HEK293 (cell line): Measurements from ENCODE around the gene CASK.

Experiments used
- MEIS1 ChIP-seq: sonication (generic); formaldehyde crosslinking; IDR thresholded peaks from 2 replicates; pipeline ENCODE4 v1.8.1; 2022; ENCODE audit warnings: missing genetic modification reagents, mild to moderate bottlenecking, borderline replicate concordance
- PRDM10 ChIP-seq: fragments of 450-650 bp; formaldehyde crosslinking; IDR thresholded peaks from 2 replicates; pipeline ENCODE4 v1.5.1; 2016; ENCODE audit warnings: missing biosample characterization, missing genetic modification characterization
- SALL2 ChIP-seq: fragments of 450-650 bp; formaldehyde crosslinking; IDR thresholded peaks from 2 replicates; pipeline ENCODE4 v1.5.0; 2017; ENCODE audit warnings: missing biosample characterization, mild to moderate bottlenecking, missing genetic modification characterization, borderline replicate concordance
- SP7 ChIP-seq: fragments of 450-650 bp; formaldehyde crosslinking; IDR thresholded peaks from 2 replicates; pipeline ENCODE4 v1.5.1; 2016; ENCODE audit warnings: missing biosample characterization, missing genetic modification characterization
- WT1 ChIP-seq: fragments of 450-650 bp; formaldehyde crosslinking; IDR thresholded peaks from 2 replicates; pipeline ENCODE4 v1.5.1; 2016; ENCODE audit warnings: missing biosample characterization, missing genetic modification characterization
- ZBTB17 ChIP-seq: fragments of 450-650 bp; formaldehyde crosslinking; IDR thresholded peaks from 2 replicates; pipeline ENCODE4 v1.5.1; 2016; ENCODE audit warnings: missing biosample characterization, missing genetic modification characterization
- ZBTB20 ChIP-seq: fragments of 450-650 bp; formaldehyde crosslinking; IDR thresholded peaks from 2 replicates; pipeline ENCODE4 v1.5.1; 2016; ENCODE audit warnings: missing biosample characterization, missing genetic modification characterization
- ZBTB48 ChIP-seq: fragments of 450-650 bp; formaldehyde crosslinking; IDR thresholded peaks from 2 replicates; pipeline ENCODE4 v1.5.1; 2016; ENCODE audit warnings: missing biosample characterization, missing genetic modification characterization
- ZEB2 ChIP-seq: fragments of 450-650 bp; formaldehyde crosslinking; IDR thresholded peaks from 2 replicates; pipeline ENCODE4 v1.5.1; 2016; ENCODE audit warnings: missing biosample characterization, missing genetic modification characterization
- ZNF132 ChIP-seq: fragments of 450-650 bp; formaldehyde crosslinking; IDR thresholded peaks from 2 replicates; pipeline ENCODE4 v1.5.1; 2017; ENCODE audit warnings: missing biosample characterization, missing genetic modification characterization, borderline replicate concordance
- ZNF202 ChIP-seq: fragments of 450-650 bp; formaldehyde crosslinking; IDR thresholded peaks from 2 replicates; pipeline ENCODE4 v1.5.1; 2016; ENCODE audit warnings: missing biosample characterization, missing genetic modification characterization, borderline replicate concordance
- ZNF223 ChIP-seq: fragments of 450-650 bp; formaldehyde crosslinking; IDR thresholded peaks from 2 replicates; pipeline ENCODE4 v1.5.1; 2016; ENCODE audit warnings: missing biosample characterization, missing genetic modification characterization
- ZNF248 ChIP-seq: fragments of 450-650 bp; formaldehyde crosslinking; IDR thresholded peaks from 2 replicates; pipeline ENCODE4 v1.5.1; 2017; ENCODE audit warnings: missing biosample characterization, missing genetic modification characterization
- ZNF266 ChIP-seq: fragments of 450-650 bp; formaldehyde crosslinking; IDR thresholded peaks from 2 replicates; pipeline ENCODE4 v1.5.1; 2016; ENCODE audit warnings: missing biosample characterization, missing genetic modification characterization, low read depth
- ZNF311 ChIP-seq: fragments of 450-650 bp; formaldehyde crosslinking; IDR thresholded peaks from 2 replicates; pipeline ENCODE4 v1.5.1; 2017; ENCODE audit warnings: missing biosample characterization, missing genetic modification characterization, borderline replicate concordance
- ZNF335 ChIP-seq: fragments of 450-650 bp; formaldehyde crosslinking; conservative IDR thresholded peaks from 2 replicates; pipeline ENCODE4 v1.5.1; 2016; ENCODE audit warnings: missing biosample characterization, missing genetic modification characterization
- ZNF341 ChIP-seq: fragments of 450-650 bp; formaldehyde crosslinking; IDR thresholded peaks from 2 replicates; pipeline ENCODE4; 2016; ENCODE audit warnings: low read depth, missing biosample characterization, missing genetic modification characterization
- ZNF501 ChIP-seq: fragments of 450-650 bp; formaldehyde crosslinking; IDR thresholded peaks from 2 replicates; pipeline ENCODE4 v1.5.1; 2016; ENCODE audit warnings: missing biosample characterization, missing genetic modification characterization
- ZNF521 ChIP-seq: fragments of 450-650 bp; formaldehyde crosslinking; IDR thresholded peaks from 2 replicates; pipeline ENCODE4 v1.5.1; 2017; ENCODE audit warnings: missing biosample characterization, mild to moderate bottlenecking, missing genetic modification characterization
- ZNF571 ChIP-seq: fragments of 450-650 bp; formaldehyde crosslinking; IDR thresholded peaks from 2 replicates; pipeline ENCODE4 v1.5.0; 2017; ENCODE audit warnings: missing biosample characterization, missing genetic modification characterization
- ZNF585B ChIP-seq: fragments of 450-650 bp; formaldehyde crosslinking; IDR thresholded peaks from 2 replicates; pipeline ENCODE4 v1.5.1; 2016; ENCODE audit warnings: missing biosample characterization, missing genetic modification characterization
- ZNF623 ChIP-seq: fragments of 450-650 bp; formaldehyde crosslinking; IDR thresholded peaks from 2 replicates; pipeline ENCODE4 v1.5.1; 2016; ENCODE audit warnings: missing biosample characterization, missing genetic modification characterization
- ZNF654 ChIP-seq: fragments of 450-650 bp; formaldehyde crosslinking; IDR thresholded peaks from 2 replicates; pipeline ENCODE4 v1.5.1; 2016; ENCODE audit warnings: low read depth, missing biosample characterization, missing genetic modification characterization
- ZNF658 ChIP-seq: fragments of 450-650 bp; formaldehyde crosslinking; IDR thresholded peaks from 2 replicates; pipeline ENCODE4; 2016; ENCODE audit warnings: missing biosample characterization, missing genetic modification characterization
- ZNF660 ChIP-seq: fragments of 450-650 bp; IDR thresholded peaks from 2 replicates; pipeline ENCODE4 v1.5.1; 2018; ENCODE audit warnings: missing biosample characterization, mild to moderate bottlenecking, missing genetic modification characterization
- ZNF701 ChIP-seq: fragments of 450-650 bp; formaldehyde crosslinking; IDR thresholded peaks from 2 replicates; pipeline ENCODE4 v1.5.1; 2016; ENCODE audit warnings: missing biosample characterization, missing genetic modification characterization
- ZNF707 ChIP-seq: fragments of 450-650 bp; formaldehyde crosslinking; IDR thresholded peaks from 2 replicates; pipeline ENCODE4 v1.5.1; 2016; ENCODE audit warnings: missing biosample characterization, missing genetic modification characterization
- ZXDB ChIP-seq: fragments of 450-650 bp; formaldehyde crosslinking; IDR thresholded peaks from 2 replicates; pipeline ENCODE4 v1.5.1; 2016; ENCODE audit warnings: missing biosample characterization, missing genetic modification characterization
- TF ChIP-seq, protein P1 (sequence below): fragments of 450-650 bp; IDR thresholded peaks from 2 replicates; pipeline ENCODE4 v1.5.1; 2018; ENCODE audit warnings: missing biosample characterization, mild to moderate bottlenecking, missing genetic modification characterization
- TF ChIP-seq, protein P2 (sequence below): fragments of 450-650 bp; formaldehyde crosslinking; IDR thresholded peaks from 2 replicates; pipeline ENCODE4 v1.5.1; 2016; ENCODE audit warnings: missing biosample characterization, missing genetic modification characterization
- TF ChIP-seq, protein P3 (sequence below): fragments of 450-650 bp; formaldehyde crosslinking; IDR thresholded peaks from 2 replicates; pipeline ENCODE4 v1.5.1; 2016; ENCODE audit warnings: missing biosample characterization, missing genetic modification characterization
- TF ChIP-seq, protein P4 (sequence below): fragments of 450-650 bp; formaldehyde crosslinking; optimal IDR thresholded peaks from 2 replicates; pipeline ENCODE3; 2016; ENCODE audit warnings: missing biosample characterization, mild to moderate bottlenecking, missing genetic modification characterization

Gene CASK

GRCh38 chrX:41922431-41923151 is 763 bp downstream of the CASK start (continued):
- TF ChIP-seq, protein P1, sequence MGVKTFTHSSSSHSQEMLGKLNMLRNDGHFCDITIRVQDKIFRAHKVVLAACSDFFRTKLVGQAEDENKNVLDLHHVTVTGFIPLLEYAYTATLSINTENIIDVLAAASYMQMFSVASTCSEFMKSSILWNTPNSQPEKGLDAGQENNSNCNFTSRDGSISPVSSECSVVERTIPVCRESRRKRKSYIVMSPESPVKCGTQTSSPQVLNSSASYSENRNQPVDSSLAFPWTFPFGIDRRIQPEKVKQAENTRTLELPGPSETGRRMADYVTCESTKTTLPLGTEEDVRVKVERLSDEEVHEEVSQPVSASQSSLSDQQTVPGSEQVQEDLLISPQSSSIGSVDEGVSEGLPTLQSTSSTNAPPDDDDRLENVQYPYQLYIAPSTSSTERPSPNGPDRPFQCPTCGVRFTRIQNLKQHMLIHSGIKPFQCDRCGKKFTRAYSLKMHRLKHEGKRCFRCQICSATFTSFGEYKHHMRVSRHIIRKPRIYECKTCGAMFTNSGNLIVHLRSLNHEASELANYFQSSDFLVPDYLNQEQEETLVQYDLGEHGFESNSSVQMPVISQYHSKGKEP (tag by site-specific recombination) = no peak
- no peak for TF ChIP-seq ZNF585B
- TF ChIP-seq ZNF202 = no peak
- no peak for TF ChIP-seq ZNF341
- no peak for TF ChIP-seq ZNF707 (tag by site-specific recombination)
- no peak for TF ChIP-seq ZNF701 (tag by site-specific recombination)
- no peak for TF ChIP-seq WT1 (tag by site-specific recombination)
- TF ChIP-seq, protein P2, sequence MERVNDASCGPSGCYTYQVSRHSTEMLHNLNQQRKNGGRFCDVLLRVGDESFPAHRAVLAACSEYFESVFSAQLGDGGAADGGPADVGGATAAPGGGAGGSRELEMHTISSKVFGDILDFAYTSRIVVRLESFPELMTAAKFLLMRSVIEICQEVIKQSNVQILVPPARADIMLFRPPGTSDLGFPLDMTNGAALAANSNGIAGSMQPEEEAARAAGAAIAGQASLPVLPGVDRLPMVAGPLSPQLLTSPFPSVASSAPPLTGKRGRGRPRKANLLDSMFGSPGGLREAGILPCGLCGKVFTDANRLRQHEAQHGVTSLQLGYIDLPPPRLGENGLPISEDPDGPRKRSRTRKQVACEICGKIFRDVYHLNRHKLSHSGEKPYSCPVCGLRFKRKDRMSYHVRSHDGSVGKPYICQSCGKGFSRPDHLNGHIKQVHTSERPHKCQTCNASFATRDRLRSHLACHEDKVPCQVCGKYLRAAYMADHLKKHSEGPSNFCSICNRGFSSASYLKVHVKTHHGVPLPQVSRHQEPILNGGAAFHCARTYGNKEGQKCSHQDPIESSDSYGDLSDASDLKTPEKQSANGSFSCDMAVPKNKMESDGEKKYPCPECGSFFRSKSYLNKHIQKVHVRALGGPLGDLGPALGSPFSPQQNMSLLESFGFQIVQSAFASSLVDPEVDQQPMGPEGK (tag by site-specific recombination) = peak; percentile 53
- TF ChIP-seq, protein P3, sequence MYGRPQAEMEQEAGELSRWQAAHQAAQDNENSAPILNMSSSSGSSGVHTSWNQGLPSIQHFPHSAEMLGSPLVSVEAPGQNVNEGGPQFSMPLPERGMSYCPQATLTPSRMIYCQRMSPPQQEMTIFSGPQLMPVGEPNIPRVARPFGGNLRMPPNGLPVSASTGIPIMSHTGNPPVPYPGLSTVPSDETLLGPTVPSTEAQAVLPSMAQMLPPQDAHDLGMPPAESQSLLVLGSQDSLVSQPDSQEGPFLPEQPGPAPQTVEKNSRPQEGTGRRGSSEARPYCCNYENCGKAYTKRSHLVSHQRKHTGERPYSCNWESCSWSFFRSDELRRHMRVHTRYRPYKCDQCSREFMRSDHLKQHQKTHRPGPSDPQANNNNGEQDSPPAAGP (tag by site-specific recombination) = no peak
- TF ChIP-seq ZBTB17 (tag by site-specific recombination) = 0 out of 2 replicates have a peak, but pooled peaks have one; percentile 9
- no peak for TF ChIP-seq ZNF501
- TF ChIP-seq ZNF623 (tag by site-specific recombination) = no peak
- no peak for TF ChIP-seq ZNF654 (tag by site-specific recombination)
- TF ChIP-seq ZNF571 (tag by site-specific recombination) = no peak
- TF ChIP-seq SALL2 = no peak
- TF ChIP-seq ZXDB = no peak
- TF ChIP-seq ZBTB20 (tag by site-specific recombination) = 0 out of 2 replicates have a peak, but pooled peaks have one; percentile 12
- TF ChIP-seq ZNF660 (tag by site-specific recombination) = no peak
- TF ChIP-seq ZNF658 (tag by site-specific recombination) = no peak
- TF ChIP-seq SP7 (tag by site-specific recombination) = no peak
- TF ChIP-seq, protein P4, sequence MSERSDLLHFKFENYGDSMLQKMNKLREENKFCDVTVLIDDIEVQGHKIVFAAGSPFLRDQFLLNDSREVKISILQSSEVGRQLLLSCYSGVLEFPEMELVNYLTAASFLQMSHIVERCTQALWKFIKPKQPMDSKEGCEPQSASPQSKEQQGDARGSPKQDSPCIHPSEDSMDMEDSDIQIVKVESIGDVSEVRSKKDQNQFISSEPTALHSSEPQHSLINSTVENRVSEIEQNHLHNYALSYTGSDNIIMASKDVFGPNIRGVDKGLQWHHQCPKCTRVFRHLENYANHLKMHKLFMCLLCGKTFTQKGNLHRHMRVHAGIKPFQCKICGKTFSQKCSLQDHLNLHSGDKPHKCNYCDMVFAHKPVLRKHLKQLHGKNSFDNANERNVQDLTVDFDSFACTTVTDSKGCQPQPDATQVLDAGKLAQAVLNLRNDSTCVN (tag by site-specific recombination) = peak; percentile 57
- TF ChIP-seq ZEB2 (tag by site-specific recombination) = no peak; the same call in 1 of the 2 replicates
- TF ChIP-seq ZNF266 (tag by site-specific recombination) = no peak
- no peak for TF ChIP-seq ZNF223 (tag by site-specific recombination)
- TF ChIP-seq ZNF248 = no peak
- peak; percentile 8 for TF ChIP-seq PRDM10
- TF ChIP-seq ZNF521 (tag by site-specific recombination) = no peak
- TF ChIP-seq ZNF311 (tag by site-specific recombination) = no peak
- peak; percentile 81 for TF ChIP-seq ZNF335 (tag by site-specific recombination)
- TF ChIP-seq MEIS1 = no peak
- peak; percentile 22; the same call in 1 of the 2 replicates for TF ChIP-seq ZBTB48
- no peak for TF ChIP-seq ZNF132 (tag by site-specific recombination)
